GM19397 (cell line): ENCODE measurements around the gene NRXN3.

Experiments used
- ATAC-seq: cut with Tn5 transposase; IDR thresholded peaks from one replicate; pipeline ENCODE4 v1.9.1; 2021; ENCODE audit warnings: mild to moderate bottlenecking, moderate library complexity; ENCODE audit not compliant: unreplicated experiment

The NRXN3 gene

GRCh38 chr14:79037593-79037992 is 867.4 kb downstream of the NRXN3 start:
- ATAC-seq = no peak

- no peak for ATAC-seq
Measured at GRCh38 chr14:79040790-79041189, 870.6 kb downstream of the NRXN3 start.

DNA sequence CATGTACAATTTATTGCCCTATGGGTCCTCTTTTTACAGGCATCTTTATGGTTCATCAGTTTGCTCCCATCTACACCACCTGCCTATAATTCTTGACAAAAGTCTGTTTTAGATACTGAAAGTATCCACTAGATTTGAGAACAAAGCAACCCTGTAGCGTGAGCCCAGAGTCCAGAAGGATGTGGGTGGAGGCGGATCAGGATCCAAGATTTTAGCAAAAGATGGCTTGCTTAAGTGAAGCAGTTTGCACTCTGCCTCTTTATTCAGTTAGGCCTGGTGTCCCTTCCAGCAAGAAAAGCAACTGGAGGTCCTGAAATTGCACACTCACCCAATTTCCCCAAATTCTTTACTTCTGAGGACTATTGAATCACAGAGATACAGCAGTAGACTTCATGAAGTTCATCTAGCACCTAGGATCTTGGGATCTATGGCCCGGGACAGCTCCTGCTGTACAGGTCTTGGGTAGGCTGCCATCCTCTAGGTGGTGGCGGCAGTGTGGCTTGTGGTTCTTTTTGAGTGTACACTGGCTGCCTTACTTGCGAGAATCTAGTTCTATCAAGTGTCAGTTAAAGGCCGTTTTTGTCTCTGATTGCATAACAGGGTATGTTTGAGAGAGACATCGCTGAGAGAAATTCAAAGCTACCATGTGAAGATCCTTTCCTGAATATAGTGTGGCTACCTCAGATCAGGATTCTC is 873.2 kb downstream of the NRXN3 start:
- ATAC-seq = no peak

DNA sequence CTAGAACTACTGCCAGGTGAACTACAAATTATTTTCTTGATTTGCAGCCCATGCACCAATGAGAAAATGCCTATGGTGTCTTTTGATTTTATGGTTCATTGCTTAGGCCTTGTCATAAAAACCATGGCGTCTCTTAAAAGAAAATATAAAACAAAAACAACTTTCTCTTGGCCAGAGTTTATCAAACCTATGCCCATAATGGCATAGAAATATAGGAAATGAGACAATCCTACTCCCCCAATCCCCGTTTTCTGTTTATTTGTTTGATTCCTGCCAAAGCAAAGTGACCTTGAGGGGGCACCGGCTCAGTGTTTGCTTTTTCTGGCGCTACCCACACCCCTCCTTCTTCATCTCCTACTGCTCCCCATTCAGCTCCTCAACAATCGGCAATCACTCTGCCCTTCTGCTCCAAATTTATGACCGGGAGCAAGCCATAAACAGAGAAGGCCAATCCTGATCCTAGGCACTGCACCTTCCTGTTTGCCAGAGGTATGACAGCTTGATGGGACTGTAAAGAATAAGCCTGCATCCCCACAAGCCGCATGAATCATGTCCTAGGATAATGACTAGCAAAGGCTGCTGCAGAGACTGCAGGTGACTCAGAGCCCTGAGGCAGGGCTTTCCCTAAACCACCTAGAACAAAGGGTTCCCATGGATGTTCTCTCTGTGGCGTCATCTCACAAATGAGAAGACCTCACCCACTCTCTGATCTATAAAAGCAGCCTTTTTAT is 874.9 kb downstream of the NRXN3 start:
- no peak for ATAC-seq

- ATAC-seq = no peak
Measured at GRCh38 chr14:79050787-79051727, 880.9 kb downstream of the NRXN3 start.

GRCh38 chr14:79051742-79052141 is 881.6 kb downstream of the NRXN3 start:
- ATAC-seq = no peak

- ATAC-seq = no peak
Measured at GRCh38 chr14:79056879-79057278, 886.7 kb downstream of the NRXN3 start.

- no peak for ATAC-seq
Measured at GRCh38 chr14:79057333-79057732, 887.2 kb downstream of the NRXN3 start.

DNA sequence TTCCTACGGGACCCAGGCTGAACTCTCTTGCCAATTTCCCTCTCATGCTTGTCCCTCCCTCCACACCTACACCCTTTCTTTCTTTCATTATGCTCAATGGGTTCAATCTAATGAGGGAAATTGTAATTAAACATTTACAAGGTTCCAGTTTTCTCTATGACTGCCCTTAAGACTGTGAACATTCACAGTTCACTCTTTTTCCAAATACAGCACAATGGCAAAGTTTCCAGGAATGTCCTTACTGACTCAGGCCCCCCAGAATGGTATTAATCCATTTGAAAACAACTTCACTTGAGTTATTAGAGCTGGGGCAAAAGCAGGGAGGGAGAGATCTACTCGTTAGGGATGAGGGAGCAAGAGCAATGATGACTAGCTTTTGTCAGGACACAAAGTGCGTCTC is 892.1 kb downstream of the NRXN3 start:
- ATAC-seq = no peak

DNA sequence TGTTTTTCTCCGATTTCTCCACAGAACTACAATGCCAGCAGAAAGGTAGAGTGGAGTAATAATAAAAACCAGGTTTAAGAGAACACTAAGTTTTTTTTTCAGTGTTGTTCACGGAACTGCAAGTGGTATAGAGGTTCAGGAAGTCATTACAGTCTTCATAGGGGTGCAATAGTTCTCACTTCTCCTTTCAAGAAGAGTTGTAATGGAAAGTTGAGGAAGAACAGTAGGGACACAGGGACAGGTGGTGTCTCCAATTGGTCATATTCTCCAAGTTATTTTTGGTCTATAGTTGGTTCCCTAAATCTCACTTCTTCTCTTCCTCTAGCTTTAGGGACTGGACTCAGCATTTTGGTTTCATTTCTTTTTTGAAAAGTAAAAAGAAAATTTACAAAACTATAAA is 894.0 kb downstream of the NRXN3 start:
- no peak for ATAC-seq

- ATAC-seq = no peak
Measured at GRCh38 chr14:79074510-79074909, 904.3 kb downstream of the NRXN3 start.

DNA sequence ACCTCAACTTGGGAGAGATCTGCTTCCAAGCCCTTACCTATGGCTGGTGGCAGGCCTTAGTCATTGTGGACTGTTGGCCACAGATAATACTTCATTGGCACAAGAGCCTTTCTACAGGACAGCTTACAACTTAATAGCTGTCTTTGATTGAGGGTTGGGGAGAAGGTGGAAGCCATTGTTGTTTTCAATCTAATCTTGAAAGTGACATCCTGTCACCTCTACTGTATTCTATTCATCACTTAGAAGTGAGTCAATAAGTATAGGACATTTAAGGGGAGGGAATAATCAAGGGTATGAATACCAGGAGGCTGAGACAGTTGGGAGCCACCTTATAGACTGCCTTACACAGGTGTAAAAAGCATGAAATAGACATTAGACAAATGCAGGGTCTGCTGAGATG is 906.3 kb downstream of the NRXN3 start:
- no peak for ATAC-seq

- no peak for ATAC-seq
Measured at GRCh38 chr14:79077096-79077495, 906.9 kb downstream of the NRXN3 start.

DNA sequence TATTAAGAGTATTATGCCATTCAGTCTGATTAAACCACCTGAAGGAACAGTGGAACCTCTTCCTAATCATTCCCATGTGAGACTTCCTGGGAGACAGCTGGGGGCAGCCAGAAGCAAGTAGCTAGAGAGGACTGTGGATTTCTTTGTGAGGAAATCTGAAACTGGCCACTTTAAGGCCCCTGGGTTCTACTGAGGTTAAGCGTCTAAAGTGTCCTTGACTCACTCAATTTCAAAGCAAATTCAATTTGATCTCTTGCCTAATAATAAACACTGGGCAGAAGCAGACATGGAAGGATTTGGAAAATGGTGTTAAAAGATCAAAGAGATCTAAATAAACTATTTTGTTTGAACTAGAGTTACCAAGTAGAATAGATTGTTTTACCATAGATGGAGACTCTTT is 909.9 kb downstream of the NRXN3 start:
- no peak for ATAC-seq

DNA sequence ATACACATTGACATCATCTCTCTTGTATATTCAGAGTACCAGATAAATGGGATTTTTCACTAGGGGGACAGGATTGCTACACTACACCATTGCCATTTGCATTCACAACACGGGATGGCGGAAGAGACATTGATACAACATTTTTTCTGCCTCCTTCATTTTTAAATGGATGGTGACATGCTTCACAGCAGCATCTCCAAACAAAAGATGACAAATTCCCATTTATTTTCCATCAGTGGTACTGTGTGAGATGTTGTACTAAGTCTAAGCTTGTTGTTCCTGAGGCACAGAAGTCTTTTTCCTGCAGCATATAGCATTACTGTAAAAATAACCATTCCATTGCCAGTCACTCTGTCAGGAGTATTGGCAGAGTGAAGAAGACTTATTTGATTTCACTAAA is 912.7 kb downstream of the NRXN3 start:
- no peak for ATAC-seq

GRCh38 chr14:79083356-79083755 is 913.2 kb downstream of the NRXN3 start:
- ATAC-seq = no peak

GRCh38 chr14:79084861-79085260 is 914.7 kb downstream of the NRXN3 start:
- ATAC-seq = no peak

GRCh38 chr14:79089576-79089975 is 919.4 kb downstream of the NRXN3 start:
- no peak for ATAC-seq

- no peak for ATAC-seq
Measured at GRCh38 chr14:79090641-79091180, 920.5 kb downstream of the NRXN3 start.

- no peak for ATAC-seq
Measured at GRCh38 chr14:79091381-79091963, 921.3 kb downstream of the NRXN3 start.

GRCh38 chr14:79093531-79093930 is 923.4 kb downstream of the NRXN3 start:
- no peak for ATAC-seq
